ENCODE data around the gene ANXA5.

DNA sequence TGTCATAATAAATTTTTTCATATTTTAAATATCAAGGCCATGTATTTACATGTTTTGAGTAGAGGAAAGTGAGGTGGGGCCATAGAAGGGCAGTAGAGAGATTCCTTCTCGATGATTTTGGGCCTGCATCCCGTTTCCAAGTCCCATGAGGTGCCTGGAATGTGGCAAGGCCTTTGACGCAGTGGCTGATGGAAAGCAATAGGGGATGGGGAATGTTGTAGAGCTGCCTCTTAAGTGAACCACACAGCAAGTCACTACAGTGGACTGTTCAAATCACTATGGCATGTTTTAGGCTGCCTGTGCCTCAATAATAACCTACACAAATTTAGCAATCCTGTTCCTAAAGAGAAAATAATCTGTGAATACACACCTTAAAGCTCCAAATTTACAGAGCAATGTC, 48.3 kb downstream of the ANXA5 start:
- no peak for TF ChIP-seq POLR2A (IDR thresholded peaks at IDR 0.05)
- TF ChIP-seq, protein P1, sequence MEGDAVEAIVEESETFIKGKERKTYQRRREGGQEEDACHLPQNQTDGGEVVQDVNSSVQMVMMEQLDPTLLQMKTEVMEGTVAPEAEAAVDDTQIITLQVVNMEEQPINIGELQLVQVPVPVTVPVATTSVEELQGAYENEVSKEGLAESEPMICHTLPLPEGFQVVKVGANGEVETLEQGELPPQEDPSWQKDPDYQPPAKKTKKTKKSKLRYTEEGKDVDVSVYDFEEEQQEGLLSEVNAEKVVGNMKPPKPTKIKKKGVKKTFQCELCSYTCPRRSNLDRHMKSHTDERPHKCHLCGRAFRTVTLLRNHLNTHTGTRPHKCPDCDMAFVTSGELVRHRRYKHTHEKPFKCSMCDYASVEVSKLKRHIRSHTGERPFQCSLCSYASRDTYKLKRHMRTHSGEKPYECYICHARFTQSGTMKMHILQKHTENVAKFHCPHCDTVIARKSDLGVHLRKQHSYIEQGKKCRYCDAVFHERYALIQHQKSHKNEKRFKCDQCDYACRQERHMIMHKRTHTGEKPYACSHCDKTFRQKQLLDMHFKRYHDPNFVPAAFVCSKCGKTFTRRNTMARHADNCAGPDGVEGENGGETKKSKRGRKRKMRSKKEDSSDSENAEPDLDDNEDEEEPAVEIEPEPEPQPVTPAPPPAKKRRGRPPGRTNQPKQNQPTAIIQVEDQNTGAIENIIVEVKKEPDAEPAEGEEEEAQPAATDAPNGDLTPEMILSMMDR (IDR thresholded peaks at IDR 0.05) = no peak

Measured in right lobe of liver (tissue), 4 donors.